Tibial nerve (tissue), 4 donors: ENCODE results near the gene NEDD9.

Experiments used
- CTCF ChIP-seq, 5 experiments: fragments of 200-600 bp in 3 of 5; fragments of 450-650 bp in 2 of 5; sonication (generic) in 3 of 5; IDR thresholded peaks; one replicate each; pipeline ENCODE4 v1.5.1; 2016 to 2019; ENCODE audit warnings: antibody characterized with exemption in 5 of 5, mild to moderate bottlenecking in 3 of 5, moderate library complexity in 2 of 5
- EP300 ChIP-seq, 2 donors: sonication (generic); formaldehyde crosslinking; IDR thresholded peaks; one replicate each; pipeline ENCODE4 v1.6.1; 2017; ENCODE audit warnings: antibody characterized with exemption in 2 of 2, mild to moderate bottlenecking in 1 of 2
- POLR2A ChIP-seq, 2 donors: fragments of 450-650 bp; IDR thresholded peaks; one replicate each; pipeline ENCODE4 v1.6.1; 2017; ENCODE audit warnings: antibody characterized with exemption in 2 of 2, mild to moderate bottlenecking in 2 of 2, moderate library complexity in 2 of 2

DNA sequence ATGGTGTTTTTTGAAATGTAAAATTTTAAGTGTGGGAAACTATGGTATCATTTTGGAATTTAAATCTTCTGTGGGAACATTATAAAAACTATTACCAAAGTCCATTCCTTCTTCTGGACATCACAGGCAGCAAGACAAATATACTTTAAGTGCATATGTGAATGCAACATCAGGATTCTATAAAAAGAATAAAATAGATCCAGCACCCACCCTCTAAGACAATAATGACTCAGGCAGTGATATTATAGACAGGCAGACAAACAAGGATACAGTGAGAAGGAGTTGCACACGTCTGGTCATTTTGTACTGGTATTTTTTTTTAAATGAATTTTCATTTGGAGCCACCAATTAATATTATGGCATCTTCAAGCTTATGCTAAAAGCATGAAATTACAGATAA, 21.1 kb upstream of the NEDD9 start:
- no peak for TF ChIP-seq POLR2A (IDR thresholded peaks at IDR 0.05)
- no peak for TF ChIP-seq CTCF (IDR thresholded peaks at IDR 0.05)
- TF ChIP-seq EP300 (IDR thresholded peaks at IDR 0.05), result no peak
